Measurements from ENCODE around the gene UMPS. TPM values are rescaled to one million over a fixed set of nuclear protein-coding genes. Genes with fewer than 3 reads are reported as not detected.

Gene UMPS
- total and polyA plus RNA-seq, 9 of the 15 experiments (the other 6 are each of a cell fraction or from before 2014, with no cell fraction given): 28.9 to 91.0 (median 45.9) TPM

GRCh38 chr3:124745756-124746155 lies 15.5 kb downstream of the UMPS start:
- Histone ChIP-seq H3K36me3 (ENCODE audit: control insufficient read depth, insufficient read depth, low read length) (peaks cover 57% of the 10 kb centered on the region), H3K27ac (ENCODE audit: extremely low read depth, low read depth, low read length) (no peak overlapping the region), H2AFZ (ENCODE audit: low read depth, low read length) (no peak overlapping the region), H3K9ac (ENCODE audit: insufficient read depth in 1 of 2, low read depth in 2 of 2, low read length in 2 of 2) (no peak overlapping the region), H3K27me3 (ENCODE audit: control insufficient read depth in 2 of 2, insufficient read depth in 2 of 2, low read length in 2 of 2) (no peaks in the 10 kb centered on the region), H3K9me1 (ENCODE audit: control insufficient read depth, insufficient read depth, low read length) (no peaks in the 10 kb centered on the region), H3K9me3 (replicated peaks; ENCODE audit: control insufficient read depth, insufficient read depth, low read depth, low read length) (no peaks in the 10 kb centered on the region), H3K4me3 (no peak overlapping the region), H3K4me1 (replicated peaks in 1 of 2; ENCODE audit: control insufficient read depth in 2 of 2, insufficient read depth in 2 of 2, low read length in 2 of 2) (peaks cover 0 to 2% of the 10 kb centered on the region in 2 experiments; a peak in 3 of 5 replicates), H3K79me2 (ENCODE audit: control insufficient read depth, insufficient read depth, low read length) (no peaks in the 10 kb centered on the region), H3K4me2 (ENCODE audit: insufficient read depth, low read length) (no peak overlapping the region), H4K20me1 (replicated peaks; ENCODE audit: control insufficient read depth, insufficient read depth, low read length) (no peaks in the 10 kb centered on the region; the same call in 1 of the 2 replicates)
- FAIRE-seq (no peak), DNase-seq (ENCODE audit: extremely low read depth in 1 of 4, low spot score in 3 of 4) (no peak), ATAC-seq (no peak)
- BruUV-seq (replicated peaks): no TSS peak
- in situ Hi-C loops (cut with MboI): no loop called here
- TF ChIP-seq FOXP4 (CRISPR knock-in tag; IDR thresholded peaks at IDR 0.05; ENCODE audit: borderline replicate concordance) (no peak), POLR3G (IDR thresholded peaks at IDR 0.05; ENCODE audit: extremely low read depth, insufficient read length, insufficient replicate concordance) (no peak), MIER1 (IDR thresholded peaks at IDR 0.05; ENCODE audit: low read depth) (no peak), ZNF436 (CRISPR knock-in tag; IDR thresholded peaks at IDR 0.05) (no peak)
- WGBS (ENCODE audit: insufficient coverage, low coverage, missing lambda C conversion rate): 89% methylated on average over 3 of the region's 6 CpGs
- ChIA-PET CTCF (ENCODE audit: low intra/inter-chr PET ratio) (no interaction called here), POLR2A (no interaction called here)
- intact Hi-C loops (cut with micrococcal nuclease): no loop called here
